ENCODE data around the gene TTC23.
A peak's percentile ranks its signal among the peaks of the same experiment; 100 is the strongest.

Gene TTC23

GRCh38 chr15:99249270-99249841, at the start of gene TTC23:
Gene TTC23 (minus strand): TSS chr15:99249581. CDS start chr15:99228712, 20,869 bp downstream.
- no peaks in the 10 kb centered on the region for H3K36me3 Mint-ChIP-seq
- no peaks in the 10 kb centered on the region for H3K27me3 Mint-ChIP-seq
- peak within 1 kb of the TSS; percentile 93 for H3K4me3 Mint-ChIP-seq
- peaks cover 29% of the 10 kb centered on the region for H3K4me1 Mint-ChIP-seq (ENCODE audit: low read depth)
- no peak within 1 kb of the TSS for H3K27ac Mint-ChIP-seq
- no peaks in the 10 kb centered on the region for H3K9me3 Mint-ChIP-seq (ENCODE audit: low read depth)

- Mint-ChIP-seq H3K36me3 (peaks cover 20% of the 10 kb centered on the region), H3K4me1 (ENCODE audit: low read depth) (no peaks in the 10 kb centered on the region), H3K9me3 (ENCODE audit: low read depth) (peaks cover 5% of the 10 kb centered on the region), H3K27me3 (no peaks in the 10 kb centered on the region), H3K4me3 (no peak overlapping the region), H3K27ac (no peak overlapping the region)
Measured at GRCh38 chr15:99296386-99296785, 47.0 kb upstream of the TTC23 start.

- Mint-ChIP-seq H3K4me1 (ENCODE audit: low read depth) (no peaks in the 10 kb centered on the region), H3K4me3 (no peak overlapping the region), H3K27ac (no peak overlapping the region), H3K36me3 (peaks cover 20% of the 10 kb centered on the region), H3K27me3 (no peaks in the 10 kb centered on the region), H3K9me3 (ENCODE audit: low read depth) (peaks cover 5% of the 10 kb centered on the region)
Measured at GRCh38 chr15:99295840-99296239, 46.5 kb upstream of the TTC23 start.

- no peaks in the 10 kb centered on the region for H3K4me1 Mint-ChIP-seq (ENCODE audit: low read depth)
- no peak overlapping the region for H3K27ac Mint-ChIP-seq
- H3K9me3 Mint-ChIP-seq (ENCODE audit: low read depth): peaks cover 5% of the 10 kb centered on the region
- no peak overlapping the region for H3K4me3 Mint-ChIP-seq
- peaks cover 18% of the 10 kb centered on the region for H3K36me3 Mint-ChIP-seq
- no peaks in the 10 kb centered on the region for H3K27me3 Mint-ChIP-seq
Measured at GRCh38 chr15:99291643-99292042, 42.3 kb upstream of the TTC23 start.

GRCh38 chr15:99283717-99284116, 34.3 kb upstream of the TTC23 start:
- H3K36me3 Mint-ChIP-seq: peaks cover 11% of the 10 kb centered on the region
- no peak overlapping the region for H3K27ac Mint-ChIP-seq
- no peaks in the 10 kb centered on the region for H3K9me3 Mint-ChIP-seq (ENCODE audit: low read depth)
- peaks cover 15% of the 10 kb centered on the region for H3K4me1 Mint-ChIP-seq (ENCODE audit: low read depth)
- no peak overlapping the region for H3K4me3 Mint-ChIP-seq
- no peaks in the 10 kb centered on the region for H3K27me3 Mint-ChIP-seq

- Mint-ChIP-seq H3K4me1 (ENCODE audit: low read depth) (peaks cover 15% of the 10 kb centered on the region), H3K36me3 (peaks cover 11% of the 10 kb centered on the region), H3K27me3 (no peaks in the 10 kb centered on the region), H3K9me3 (ENCODE audit: low read depth) (no peaks in the 10 kb centered on the region), H3K27ac (no peak overlapping the region), H3K4me3 (no peak overlapping the region)
Measured at GRCh38 chr15:99282586-99282985, 33.2 kb upstream of the TTC23 start.

GRCh38 chr15:99282121-99282520, 32.7 kb upstream of the TTC23 start:
- Mint-ChIP-seq H3K9me3 (ENCODE audit: low read depth) (no peaks in the 10 kb centered on the region), H3K27ac (peak overlapping the region; percentile 30), H3K27me3 (no peaks in the 10 kb centered on the region), H3K4me1 (ENCODE audit: low read depth) (peaks cover 15% of the 10 kb centered on the region), H3K36me3 (peaks cover 11% of the 10 kb centered on the region), H3K4me3 (no peak overlapping the region)

- Mint-ChIP-seq H3K4me1 (ENCODE audit: low read depth) (peaks cover 17% of the 10 kb centered on the region), H3K9me3 (ENCODE audit: low read depth) (no peaks in the 10 kb centered on the region), H3K27me3 (no peaks in the 10 kb centered on the region), H3K36me3 (peaks cover 11% of the 10 kb centered on the region), H3K4me3 (no peak overlapping the region), H3K27ac (peak overlapping the region; percentile 46)
Measured at GRCh38 chr15:99279827-99280226, 30.4 kb upstream of the TTC23 start.

- Mint-ChIP-seq H3K36me3 (peaks cover 11% of the 10 kb centered on the region), H3K4me3 (no peak overlapping the region), H3K27ac (peak overlapping the region; percentile 55), H3K27me3 (no peaks in the 10 kb centered on the region), H3K9me3 (ENCODE audit: low read depth) (no peaks in the 10 kb centered on the region), H3K4me1 (ENCODE audit: low read depth) (peaks cover 17% of the 10 kb centered on the region)
Measured at GRCh38 chr15:99279290-99279689, 29.9 kb upstream of the TTC23 start.

GRCh38 chr15:99275525-99276128, 26.2 kb upstream of the TTC23 start:
- Mint-ChIP-seq H3K4me3 (no peak overlapping the region), H3K9me3 (ENCODE audit: low read depth) (no peaks in the 10 kb centered on the region), H3K27me3 (no peaks in the 10 kb centered on the region), H3K27ac (no peak overlapping the region), H3K36me3 (peaks cover 11% of the 10 kb centered on the region), H3K4me1 (ENCODE audit: low read depth) (peaks cover 16% of the 10 kb centered on the region)

GRCh38 chr15:99275061-99275460, 25.7 kb upstream of the TTC23 start:
- H3K4me1 Mint-ChIP-seq (ENCODE audit: low read depth): peaks cover 13% of the 10 kb centered on the region
- no peak overlapping the region for H3K27ac Mint-ChIP-seq
- H3K4me3 Mint-ChIP-seq: no peak overlapping the region
- no peaks in the 10 kb centered on the region for H3K27me3 Mint-ChIP-seq
- H3K36me3 Mint-ChIP-seq: peaks cover 11% of the 10 kb centered on the region
- H3K9me3 Mint-ChIP-seq (ENCODE audit: low read depth): no peaks in the 10 kb centered on the region

GRCh38 chr15:99273801-99274200, 24.4 kb upstream of the TTC23 start:
- no peaks in the 10 kb centered on the region for H3K9me3 Mint-ChIP-seq (ENCODE audit: low read depth)
- peaks cover 1% of the 10 kb centered on the region for H3K36me3 Mint-ChIP-seq
- no peak overlapping the region for H3K4me3 Mint-ChIP-seq
- no peak overlapping the region for H3K27ac Mint-ChIP-seq
- H3K27me3 Mint-ChIP-seq: no peaks in the 10 kb centered on the region
- peaks cover 2% of the 10 kb centered on the region for H3K4me1 Mint-ChIP-seq (ENCODE audit: low read depth)

GRCh38 chr15:99268431-99268830, 19.1 kb upstream of the TTC23 start:
- H3K9me3 Mint-ChIP-seq (ENCODE audit: low read depth): no peaks in the 10 kb centered on the region
- H3K4me1 Mint-ChIP-seq (ENCODE audit: low read depth): no peaks in the 10 kb centered on the region
- H3K27ac Mint-ChIP-seq: no peak overlapping the region
- H3K4me3 Mint-ChIP-seq: no peak overlapping the region
- H3K36me3 Mint-ChIP-seq: peaks cover 13% of the 10 kb centered on the region
- no peaks in the 10 kb centered on the region for H3K27me3 Mint-ChIP-seq

- H3K27me3 Mint-ChIP-seq: no peaks in the 10 kb centered on the region
Measured at GRCh38 chr15:99267957-99268356, 18.6 kb upstream of the TTC23 start.

GRCh38 chr15:99265541-99266070, 16.2 kb upstream of the TTC23 start:
- Mint-ChIP-seq H3K4me3 (no peak overlapping the region), H3K9me3 (ENCODE audit: low read depth) (no peaks in the 10 kb centered on the region), H3K4me1 (ENCODE audit: low read depth) (no peaks in the 10 kb centered on the region), H3K27me3 (no peaks in the 10 kb centered on the region), H3K27ac (no peak overlapping the region), H3K36me3 (peaks cover 20% of the 10 kb centered on the region)

More at GRCh38 chr15:99267957-99268356, 18.6 kb upstream of the TTC23 start:
- H3K4me1 Mint-ChIP-seq (ENCODE audit: low read depth): no peaks in the 10 kb centered on the region
- H3K27ac Mint-ChIP-seq: no peak overlapping the region
- H3K36me3 Mint-ChIP-seq: peaks cover 13% of the 10 kb centered on the region
- no peak overlapping the region for H3K4me3 Mint-ChIP-seq
- H3K9me3 Mint-ChIP-seq (ENCODE audit: low read depth): no peaks in the 10 kb centered on the region

GRCh38 chr15:99264125-99264524, 14.7 kb upstream of the TTC23 start:
- Mint-ChIP-seq H3K9me3 (ENCODE audit: low read depth) (no peaks in the 10 kb centered on the region), H3K27ac (no peak overlapping the region), H3K4me1 (ENCODE audit: low read depth) (no peaks in the 10 kb centered on the region), H3K4me3 (no peak overlapping the region), H3K27me3 (no peaks in the 10 kb centered on the region), H3K36me3 (peaks cover 26% of the 10 kb centered on the region)

All from activated naive CD8-positive, alpha-beta T cell (primary cell).